GM18498 (cell line): ENCODE results near the gene LDB2.

ENCODE experiments used
- ATAC-seq: cut with Tn5 transposase; IDR thresholded peaks from one replicate; pipeline ENCODE4 v1.9.1; 2021; ENCODE audit warnings: mild to moderate bottlenecking, moderate library complexity; ENCODE audit not compliant: unreplicated experiment

Gene LDB2

GRCh38 chr4:16608611-16609125 is 289.8 kb downstream of the LDB2 start:
- ATAC-seq: no peak

GRCh38 chr4:16608123-16608522 is 290.3 kb downstream of the LDB2 start:
- ATAC-seq: no peak

GRCh38 chr4:16607241-16608066 is 291.0 kb downstream of the LDB2 start:
- no peak for ATAC-seq

GRCh38 chr4:16606691-16607090 is 291.8 kb downstream of the LDB2 start:
- no peak for ATAC-seq

- ATAC-seq: no peak
Measured at GRCh38 chr4:16603178-16603577, 295.3 kb downstream of the LDB2 start.

GRCh38 chr4:16598597-16599206 is 299.7 kb downstream of the LDB2 start:
- ATAC-seq: no peak

GRCh38 chr4:16597845-16598596 is 300.4 kb downstream of the LDB2 start:
- ATAC-seq: no peak

- ATAC-seq: no peak
Measured at GRCh38 chr4:16597443-16597842, 301.0 kb downstream of the LDB2 start.

GRCh38 chr4:16596267-16596666 is 302.2 kb downstream of the LDB2 start:
- no peak for ATAC-seq

GRCh38 chr4:16594128-16594527 is 304.3 kb downstream of the LDB2 start:
- no peak for ATAC-seq

GRCh38 chr4:16593386-16593785 is 305.1 kb downstream of the LDB2 start:
- ATAC-seq: no peak

GRCh38 chr4:16591272-16591826 is 307.1 kb downstream of the LDB2 start:
- ATAC-seq: no peak

- no peak for ATAC-seq
Measured at GRCh38 chr4:16590797-16591196, 307.6 kb downstream of the LDB2 start.

- no peak for ATAC-seq
Measured at GRCh38 chr4:16588651-16589050, 309.8 kb downstream of the LDB2 start.

- ATAC-seq: no peak
Measured at GRCh38 chr4:16588149-16588548, 310.3 kb downstream of the LDB2 start.

- ATAC-seq: no peak
Measured at GRCh38 chr4:16585053-16585452, 313.4 kb downstream of the LDB2 start.

GRCh38 chr4:16583764-16584163 is 314.7 kb downstream of the LDB2 start:
- ATAC-seq: no peak

- no peak for ATAC-seq
Measured at GRCh38 chr4:16582526-16582925, 315.9 kb downstream of the LDB2 start.

GRCh38 chr4:16582036-16582435 is 316.4 kb downstream of the LDB2 start:
- no peak for ATAC-seq

GRCh38 chr4:16581117-16581516 is 317.3 kb downstream of the LDB2 start:
- ATAC-seq: no peak

GRCh38 chr4:16580514-16580913 is 317.9 kb downstream of the LDB2 start:
- ATAC-seq: no peak
